Tibial nerve (tissue), 4 donors: Measurements from ENCODE around the gene SEC22C.

ENCODE experiments used
- EP300 ChIP-seq, 2 donors: sonication (generic); formaldehyde crosslinking; IDR thresholded peaks; one replicate each; pipeline ENCODE4 v1.6.1; 2017; ENCODE audit warnings: antibody characterized with exemption in 2 of 2, mild to moderate bottlenecking in 1 of 2
- TF ChIP-seq, protein P1 (sequence below), 5 experiments: fragments of 200-600 bp in 3 of 5; fragments of 450-650 bp in 2 of 5; sonication (generic) in 3 of 5; IDR thresholded peaks; one replicate each; pipeline ENCODE4 v1.5.1; 2016 to 2019; ENCODE audit warnings: antibody characterized with exemption in 5 of 5, mild to moderate bottlenecking in 3 of 5, moderate library complexity in 2 of 5

DNA sequence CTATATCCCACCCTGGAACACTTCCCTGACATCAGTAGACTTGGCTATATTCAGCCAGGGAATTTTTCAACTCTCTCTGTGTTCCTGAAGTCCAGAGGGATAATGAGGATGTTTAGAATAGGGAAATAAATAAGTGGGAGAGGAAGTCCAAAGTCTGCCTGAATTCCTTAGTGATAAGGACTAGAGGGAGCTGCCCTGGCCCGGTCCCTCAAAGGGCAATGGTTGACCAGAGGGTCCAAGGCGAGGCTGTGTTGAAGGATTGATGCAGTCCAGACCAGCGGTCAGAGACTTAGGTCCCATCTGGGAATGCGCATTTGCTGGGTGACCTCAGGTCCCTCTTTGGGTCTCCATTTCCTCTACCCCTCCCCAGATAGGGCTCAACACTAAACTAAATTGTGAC is 71.4 kb downstream of the SEC22C start:
- TF ChIP-seq, protein P1, sequence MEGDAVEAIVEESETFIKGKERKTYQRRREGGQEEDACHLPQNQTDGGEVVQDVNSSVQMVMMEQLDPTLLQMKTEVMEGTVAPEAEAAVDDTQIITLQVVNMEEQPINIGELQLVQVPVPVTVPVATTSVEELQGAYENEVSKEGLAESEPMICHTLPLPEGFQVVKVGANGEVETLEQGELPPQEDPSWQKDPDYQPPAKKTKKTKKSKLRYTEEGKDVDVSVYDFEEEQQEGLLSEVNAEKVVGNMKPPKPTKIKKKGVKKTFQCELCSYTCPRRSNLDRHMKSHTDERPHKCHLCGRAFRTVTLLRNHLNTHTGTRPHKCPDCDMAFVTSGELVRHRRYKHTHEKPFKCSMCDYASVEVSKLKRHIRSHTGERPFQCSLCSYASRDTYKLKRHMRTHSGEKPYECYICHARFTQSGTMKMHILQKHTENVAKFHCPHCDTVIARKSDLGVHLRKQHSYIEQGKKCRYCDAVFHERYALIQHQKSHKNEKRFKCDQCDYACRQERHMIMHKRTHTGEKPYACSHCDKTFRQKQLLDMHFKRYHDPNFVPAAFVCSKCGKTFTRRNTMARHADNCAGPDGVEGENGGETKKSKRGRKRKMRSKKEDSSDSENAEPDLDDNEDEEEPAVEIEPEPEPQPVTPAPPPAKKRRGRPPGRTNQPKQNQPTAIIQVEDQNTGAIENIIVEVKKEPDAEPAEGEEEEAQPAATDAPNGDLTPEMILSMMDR (IDR thresholded peaks at IDR 0.05) = no peak
- no peak for TF ChIP-seq EP300 (IDR thresholded peaks at IDR 0.05)
